Hematopoietic multipotent progenitor cell treated with erythropoietin and hydrocortisone succinate and interleukin-3 and kit ligand, for 8 days (in vitro differentiated cells): ENCODE results near the gene LHFPL2.

Source experiments
- DNase-seq: peaks from one replicate; pipeline ENCODE4 v3.0.0-alpha.2; 2015

The LHFPL2 gene

GRCh38 chr5:78514427-78515330 is 133.9 kb downstream of the LHFPL2 start:
- no peak for DNase-seq

GRCh38 chr5:78513441-78513840 is 135.1 kb downstream of the LHFPL2 start:
- DNase-seq: peak; percentile 65

- no peak for DNase-seq
These were observed 136.1 kb downstream of the LHFPL2 start for GRCh38 chr5:78512435-78512834.

- peak; percentile 60 for DNase-seq
These were observed 137.3 kb downstream of the LHFPL2 start for GRCh38 chr5:78511121-78511906.

GRCh38 chr5:78509884-78510769 is 138.4 kb downstream of the LHFPL2 start:
- DNase-seq: peak; percentile 89

GRCh38 chr5:78509145-78509865 is 139.3 kb downstream of the LHFPL2 start:
- no peak for DNase-seq

- peak; percentile 60 for DNase-seq
These were observed 140.3 kb downstream of the LHFPL2 start for GRCh38 chr5:78508186-78508765.

GRCh38 chr5:78507531-78507930 is 141.0 kb downstream of the LHFPL2 start:
- DNase-seq: no peak

- DNase-seq: no peak
These were observed 142.1 kb downstream of the LHFPL2 start for GRCh38 chr5:78506261-78507024.

- no peak for DNase-seq
These were observed 142.7 kb downstream of the LHFPL2 start for GRCh38 chr5:78505860-78506259.

- DNase-seq: no peak
These were observed 143.6 kb downstream of the LHFPL2 start for GRCh38 chr5:78504704-78505677.

GRCh38 chr5:78503958-78504653 is 144.5 kb downstream of the LHFPL2 start:
- no peak for DNase-seq

- no peak for DNase-seq
These were observed 146.9 kb downstream of the LHFPL2 start for GRCh38 chr5:78501411-78502352.

- DNase-seq: no peak
These were observed 147.7 kb downstream of the LHFPL2 start for GRCh38 chr5:78500871-78501270.

GRCh38 chr5:78500028-78500427 is 148.5 kb downstream of the LHFPL2 start:
- no peak for DNase-seq

- DNase-seq: no peak
These were observed 149.1 kb downstream of the LHFPL2 start for GRCh38 chr5:78499485-78499884.

- peak; percentile 51 for DNase-seq
These were observed 150.7 kb downstream of the LHFPL2 start for GRCh38 chr5:78497573-78498533.
